Activated gamma-delta T cell treated with anti-CD3 and anti-CD28 coated beads, Interleukin-2, amount 50 U/mL, for 16 hours (primary cell): ENCODE measurements around the gene NOS3.
A peak's percentile ranks its signal among the peaks of the same experiment; 100 is the strongest.

Source experiments
- DNase-seq: peaks from one replicate; pipeline ENCODE4 v3.0.0-alpha.2; 2020; ENCODE audit warnings: low read depth

The NOS3 gene

DNA sequence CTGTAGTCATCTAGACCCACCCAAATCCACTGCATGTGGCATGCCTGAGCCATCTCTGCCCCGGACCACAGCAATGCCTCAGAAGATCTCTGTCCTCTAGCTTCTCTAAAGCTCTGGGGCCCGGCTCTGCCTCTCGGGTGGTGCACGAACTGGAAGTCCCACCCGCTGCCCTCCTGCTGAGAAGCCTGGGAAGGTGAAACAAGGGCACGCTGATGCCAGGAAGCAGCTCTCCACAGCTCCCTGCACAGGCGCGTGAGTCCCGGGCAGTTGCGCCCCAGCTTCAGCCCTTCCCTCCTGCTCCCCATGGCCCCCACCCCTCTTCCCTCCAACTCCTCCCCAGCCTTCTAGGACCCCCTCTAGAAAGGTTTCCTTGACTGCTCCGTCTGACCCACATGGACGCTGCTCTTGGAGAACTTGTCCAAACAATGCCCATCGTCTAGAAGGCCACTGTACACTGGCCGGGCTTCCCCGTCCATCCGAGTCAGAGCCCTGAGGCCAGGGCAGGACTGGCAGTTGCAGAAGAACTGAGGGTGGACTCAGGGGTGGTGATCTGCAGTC lies 25.5 kb upstream of the NOS3 start:
- DNase-seq: no peak

DNA sequence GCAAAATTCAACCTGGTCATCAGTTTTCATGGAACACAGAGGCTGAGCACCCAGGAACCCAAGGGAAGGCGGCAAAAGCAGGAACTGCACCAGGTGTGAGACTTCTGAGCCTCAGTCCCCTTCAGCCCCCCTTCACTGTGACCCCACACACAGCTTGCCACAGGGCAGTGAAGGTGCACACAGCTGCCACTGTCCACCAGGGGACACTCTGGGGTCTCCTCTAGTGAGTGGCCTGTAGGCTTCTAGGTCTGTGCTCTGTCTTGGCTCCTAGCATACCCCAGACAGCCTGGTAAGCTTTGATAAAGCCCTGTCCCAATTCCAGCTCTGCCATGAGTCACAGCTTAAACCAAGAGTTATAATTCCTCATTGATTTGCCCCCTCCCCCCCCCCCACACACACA lies 24.8 kb upstream of the NOS3 start:
- no peak for DNase-seq

DNA sequence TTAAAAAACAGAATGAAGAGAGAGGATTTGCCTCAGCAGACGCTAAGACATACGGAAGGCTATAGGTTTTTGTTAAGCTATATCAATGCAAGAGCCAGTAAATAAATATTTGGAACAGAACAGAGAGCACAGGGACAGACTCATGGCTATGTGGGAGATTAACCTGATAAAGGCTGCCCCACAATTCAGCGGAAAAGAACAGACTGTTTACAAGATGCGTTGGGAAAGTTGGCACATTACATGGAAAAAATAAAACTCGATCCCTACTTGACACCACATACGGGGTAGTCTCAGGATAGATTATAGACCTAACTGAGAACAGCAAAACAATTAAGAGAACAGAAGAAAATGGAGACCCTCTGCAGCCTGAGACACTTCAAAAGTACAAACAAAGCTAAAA lies 23.5 kb upstream of the NOS3 start:
- DNase-seq: no peak

DNA sequence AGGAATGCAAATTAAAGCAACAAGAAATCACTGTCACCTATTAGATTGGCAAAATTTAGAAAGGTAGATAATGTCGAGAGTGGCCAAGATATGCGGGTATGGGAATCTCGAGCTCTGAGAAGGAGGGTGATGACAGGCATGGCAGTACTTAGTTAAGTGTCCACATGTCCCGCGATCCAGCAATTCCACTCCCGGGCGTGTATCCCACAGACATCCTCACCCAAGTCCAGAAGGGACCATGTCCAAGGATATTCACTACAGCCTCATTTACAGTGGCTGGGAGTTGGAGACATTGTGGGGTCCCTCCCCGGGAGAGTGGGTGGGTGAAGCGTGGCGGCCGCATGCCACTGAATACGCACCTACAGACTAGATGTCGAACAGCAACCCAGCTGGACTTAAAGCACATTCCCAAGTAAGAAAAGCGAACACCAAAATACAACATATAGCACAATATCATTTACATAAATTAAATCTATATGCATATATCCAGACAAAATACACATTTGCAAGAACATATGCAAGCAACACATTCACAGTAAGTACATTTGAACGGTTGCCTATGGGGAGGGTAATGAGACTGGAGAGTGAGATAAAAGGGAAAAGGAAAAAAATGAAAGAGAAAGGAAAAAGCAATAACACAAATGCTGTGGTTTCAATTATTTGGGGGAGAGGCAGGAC lies 22.6 kb upstream of the NOS3 start:
- DNase-seq: no peak

DNA sequence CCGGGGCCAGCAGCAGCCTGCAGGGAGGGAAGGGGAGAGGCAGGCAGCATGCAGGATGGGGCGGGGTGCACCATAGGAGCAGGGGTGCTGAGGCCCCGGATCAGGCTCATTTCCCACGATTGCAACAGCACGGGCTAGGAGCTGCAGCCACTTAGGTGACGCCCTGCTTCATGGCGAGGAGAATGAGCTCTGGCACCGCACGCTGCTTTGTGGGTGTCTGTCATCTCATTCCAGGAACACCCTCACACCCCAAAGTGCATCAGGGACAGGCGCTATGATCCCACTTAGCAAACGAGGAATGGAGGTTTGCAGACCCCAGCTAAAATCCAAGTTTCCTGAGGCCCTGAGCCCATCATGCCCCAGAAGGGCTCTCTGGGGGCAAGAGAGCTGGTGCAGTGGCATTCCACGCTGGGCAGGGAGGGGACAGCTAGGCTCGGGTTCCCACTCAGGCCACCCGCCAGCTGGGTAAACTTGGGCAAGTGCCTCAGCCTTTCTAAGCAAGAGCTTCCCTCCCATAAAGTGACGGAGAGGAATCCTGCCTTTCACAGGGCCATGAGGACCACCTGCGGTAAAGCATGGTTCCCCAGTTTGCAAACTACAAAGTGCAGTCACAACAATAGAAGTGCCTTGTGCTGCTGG lies 22.0 kb upstream of the NOS3 start:
- no peak for DNase-seq

DNA sequence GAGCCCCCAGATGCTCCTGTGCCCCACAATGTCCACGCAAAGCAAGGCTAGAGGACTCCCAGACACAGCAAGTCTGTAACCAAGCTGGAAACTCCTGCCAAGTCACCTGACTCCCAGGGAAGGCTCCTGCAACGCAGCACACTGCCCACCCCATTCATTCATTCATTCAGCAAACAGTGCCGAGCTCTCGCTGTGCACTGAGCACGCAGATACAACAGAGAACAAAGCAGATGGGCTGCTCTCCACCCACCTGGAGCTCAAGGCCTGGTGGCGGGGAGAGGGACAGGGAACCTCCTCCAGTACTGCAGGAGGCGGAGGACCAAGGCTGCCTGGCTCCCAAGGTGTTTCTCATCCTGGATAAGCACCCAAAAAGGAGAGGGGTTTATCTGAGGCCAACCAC lies 21.3 kb upstream of the NOS3 start:
- DNase-seq: no peak

DNA sequence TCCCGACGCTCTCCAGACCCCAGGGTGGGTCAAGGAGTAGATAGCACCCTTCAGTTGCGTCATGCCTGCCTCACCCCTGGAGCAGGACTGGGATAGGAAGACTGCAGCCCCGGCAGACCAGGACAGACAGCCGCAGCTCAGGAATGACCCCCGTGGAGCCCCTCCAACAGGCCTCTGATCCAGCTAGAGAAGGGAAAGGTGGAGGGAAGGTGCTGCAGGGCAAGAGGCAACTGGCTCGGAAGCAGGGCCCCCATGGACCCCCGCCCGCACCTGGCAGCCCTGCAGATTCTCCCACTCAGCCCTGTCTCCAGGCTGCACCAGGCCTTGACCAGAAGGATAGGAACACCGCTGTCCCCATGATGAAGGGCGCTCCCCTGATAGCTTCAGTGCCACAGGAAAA lies 20.4 kb upstream of the NOS3 start:
- DNase-seq: no peak

DNA sequence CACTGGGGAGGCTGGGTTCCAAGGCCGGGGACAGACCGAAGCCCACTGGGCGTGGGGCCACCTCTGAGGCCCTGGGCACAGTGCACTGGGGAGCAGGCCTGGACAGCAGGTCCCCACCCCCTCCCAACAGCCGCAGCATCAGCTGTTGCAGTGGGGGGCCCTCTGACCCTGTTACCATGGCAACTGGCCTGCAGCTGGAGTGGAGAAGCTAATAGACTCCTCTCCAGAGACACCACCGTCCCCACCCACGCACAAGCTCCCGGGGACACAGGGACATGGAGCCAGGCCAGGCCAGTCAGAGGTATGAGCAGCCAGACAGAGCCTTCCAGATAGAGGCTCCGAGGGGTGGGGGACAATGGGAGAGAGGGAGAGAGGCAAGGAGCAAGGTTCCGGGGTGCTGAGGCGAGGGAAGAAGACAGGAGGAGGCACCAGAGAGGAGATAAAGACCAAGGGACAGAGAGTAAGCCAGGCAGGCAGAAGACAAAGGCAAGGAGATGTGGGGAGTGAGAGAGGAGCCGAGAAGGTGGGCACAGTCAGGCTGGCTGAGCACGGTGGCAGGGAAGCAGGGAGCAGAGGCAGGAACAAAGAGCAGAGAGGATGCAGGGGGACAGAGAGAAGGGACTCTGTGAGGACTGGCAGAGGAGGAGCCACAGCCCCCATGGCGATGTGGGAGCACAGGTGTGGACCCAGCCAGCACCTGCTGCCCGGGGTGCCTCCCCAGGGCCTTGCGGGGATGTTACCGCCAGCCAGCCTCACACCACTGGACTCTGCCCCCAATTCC lies 19.4 kb upstream of the NOS3 start:
- no peak for DNase-seq

DNA sequence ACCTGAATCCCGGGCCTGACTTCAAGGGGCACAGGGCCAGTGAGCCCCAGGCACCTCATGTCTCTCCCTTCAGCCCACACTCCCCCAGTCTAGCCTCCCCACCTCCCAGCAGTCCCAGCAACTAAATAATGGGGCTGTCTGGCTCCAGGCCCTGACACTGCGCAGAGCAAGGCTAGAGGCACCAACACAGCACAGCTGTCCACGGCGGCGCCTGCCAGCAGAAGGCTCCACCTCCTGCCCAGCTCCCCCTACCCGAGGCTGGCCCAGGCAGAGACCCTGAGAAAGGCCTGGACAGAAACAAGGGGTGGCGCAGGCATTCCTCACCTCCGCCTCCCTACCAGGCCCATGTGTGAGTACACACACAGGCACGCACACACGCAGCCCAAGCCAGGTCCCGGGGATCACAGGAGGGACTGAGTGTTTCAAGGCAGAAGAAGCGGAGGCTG lies 18.8 kb upstream of the NOS3 start:
- no peak for DNase-seq

DNA sequence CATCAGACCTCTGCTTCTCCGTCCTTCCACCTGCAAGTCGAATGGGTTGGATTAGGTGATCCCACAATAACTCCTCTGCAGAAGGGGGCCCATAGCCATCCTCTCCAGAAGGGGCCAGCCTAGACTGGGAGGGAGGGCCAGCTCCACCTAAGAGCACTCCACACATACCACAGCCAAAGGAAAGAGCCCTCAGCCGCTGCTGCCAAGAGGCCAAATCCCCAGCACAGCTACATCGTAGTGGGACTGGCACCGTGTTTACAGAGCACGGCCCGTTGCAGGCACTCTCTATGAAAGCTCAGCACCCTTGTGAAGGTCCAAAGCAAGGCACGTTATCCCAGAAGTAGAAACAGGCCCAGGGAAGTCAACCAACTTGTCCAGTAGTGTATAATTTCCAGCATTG lies 18.1 kb upstream of the NOS3 start:
- no peak for DNase-seq

DNA sequence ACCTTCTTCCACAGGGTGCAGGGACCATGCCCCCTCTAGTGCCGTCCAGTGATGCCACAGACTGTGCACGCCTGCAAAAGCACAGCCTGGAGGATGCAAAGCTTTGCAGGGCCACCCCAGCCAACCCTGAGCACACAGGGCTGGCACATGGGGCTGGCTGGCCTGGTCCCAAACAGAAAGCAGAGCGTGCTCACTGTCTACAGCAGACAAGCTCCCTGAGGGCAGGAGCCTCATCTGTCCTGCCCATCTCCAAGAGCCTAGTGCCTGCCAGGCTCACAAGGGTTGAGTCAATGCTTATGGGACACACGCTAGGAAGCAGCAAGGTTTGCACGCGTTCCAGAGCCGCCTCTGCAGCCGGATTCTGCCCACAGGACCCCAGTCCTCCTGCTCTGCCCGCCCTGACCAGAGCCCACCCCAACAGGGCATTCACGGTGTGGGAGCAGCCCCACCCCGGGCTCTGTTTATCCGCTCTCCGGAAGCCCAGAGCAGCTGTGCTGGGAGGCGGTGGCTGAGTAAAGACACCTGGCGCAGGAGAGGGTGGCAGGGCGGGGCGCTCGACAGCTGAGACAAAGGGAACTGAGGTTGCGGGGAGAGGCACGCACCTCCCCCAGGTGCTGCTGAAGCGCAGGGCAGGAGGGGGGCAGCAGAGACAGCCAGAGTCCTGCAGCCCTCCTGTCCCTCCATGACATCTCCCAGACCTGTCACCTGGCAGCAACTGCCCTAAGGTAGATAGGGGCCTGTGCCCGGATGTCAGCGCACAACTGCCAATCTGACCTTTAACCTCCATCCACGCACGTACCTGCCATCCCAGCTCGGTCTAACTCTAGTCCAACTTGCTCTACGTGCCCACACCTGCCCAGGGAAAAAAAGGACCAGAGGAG lies 17.0 kb upstream of the NOS3 start:
- DNase-seq: no peak

DNA sequence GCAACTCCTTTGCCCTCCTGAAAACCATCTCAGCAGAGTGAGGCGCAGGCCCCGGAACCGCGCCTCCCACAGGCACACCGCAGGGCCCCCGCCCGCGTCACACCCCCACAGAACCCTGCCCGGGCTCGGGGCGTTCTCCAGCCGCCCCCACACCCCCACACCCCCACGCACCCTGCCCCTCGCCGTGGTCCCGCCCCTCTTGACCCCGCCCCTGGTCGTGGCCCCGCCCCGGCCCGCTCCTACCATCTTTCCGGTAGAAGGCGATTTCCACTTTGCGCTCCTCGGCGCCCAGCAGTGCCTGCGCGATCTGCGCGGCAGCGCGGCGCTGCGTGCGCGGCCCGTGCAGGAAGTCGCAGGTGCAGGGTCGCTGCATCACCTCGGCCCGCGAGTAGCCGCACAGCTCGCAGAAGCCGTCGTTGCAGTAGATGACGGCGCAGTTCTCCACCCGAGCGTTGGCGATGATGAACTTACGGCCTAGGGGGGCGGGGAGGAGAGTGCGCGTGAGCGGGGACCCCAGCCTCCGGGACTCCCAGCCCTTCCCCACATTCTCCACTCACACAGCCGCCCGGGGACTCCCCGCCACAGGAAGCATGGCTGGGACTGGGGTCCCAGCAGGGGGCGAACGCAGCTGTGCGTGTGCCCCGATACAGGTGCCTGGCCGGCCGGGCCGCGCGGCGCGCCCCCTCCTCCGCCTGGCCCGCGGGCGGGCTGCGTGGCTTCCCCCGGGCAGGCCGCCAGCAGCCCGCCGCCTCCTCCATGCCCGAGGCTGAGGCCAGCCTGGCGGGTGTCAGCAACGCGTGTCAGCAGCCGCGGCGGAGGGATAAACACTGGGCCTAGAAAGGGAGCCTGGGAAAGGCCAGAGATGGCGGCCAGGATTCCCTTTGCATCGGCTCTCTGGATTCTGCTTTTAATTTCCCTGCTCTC lies 16.1 kb upstream of the NOS3 start:
- DNase-seq: peak; percentile 66

DNA sequence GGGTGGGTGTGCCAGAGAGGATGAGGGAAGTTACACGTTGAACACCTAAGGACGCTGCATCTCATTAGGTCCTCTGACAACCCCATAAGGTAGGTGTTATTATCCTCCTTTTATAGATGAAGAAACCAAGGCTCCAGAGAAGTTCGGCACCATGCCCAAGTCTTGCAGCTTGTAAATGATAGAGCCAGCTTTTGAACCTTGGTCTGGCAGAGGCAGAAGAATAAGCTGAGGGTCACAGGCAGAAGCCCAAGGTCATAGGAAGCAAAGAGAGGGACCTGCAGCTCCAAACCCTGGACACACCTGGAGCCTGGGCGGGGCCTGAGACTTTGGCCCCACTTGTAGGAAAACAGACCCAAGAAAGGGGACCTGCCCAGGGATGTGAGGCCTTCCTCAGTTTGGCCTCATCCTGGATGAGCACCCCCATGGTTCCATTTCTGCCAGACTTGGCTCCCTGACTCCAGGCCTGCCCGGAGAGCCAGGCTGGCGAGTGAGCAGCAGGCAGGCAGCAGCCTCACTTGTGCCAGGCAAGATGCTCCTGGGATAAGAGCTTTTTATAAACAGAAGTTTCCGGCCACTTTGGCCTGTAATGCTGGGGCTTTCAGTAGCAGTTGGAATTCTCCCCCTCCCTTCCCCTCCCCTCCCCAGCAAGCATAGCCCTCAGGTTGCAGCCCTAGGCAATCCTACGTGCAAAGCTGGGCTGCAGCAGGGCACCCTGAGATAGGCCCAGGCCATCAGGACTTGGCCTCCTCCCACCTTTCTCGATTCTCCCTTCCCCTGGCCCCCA lies 15.1 kb upstream of the NOS3 start:
- DNase-seq: no peak

DNA sequence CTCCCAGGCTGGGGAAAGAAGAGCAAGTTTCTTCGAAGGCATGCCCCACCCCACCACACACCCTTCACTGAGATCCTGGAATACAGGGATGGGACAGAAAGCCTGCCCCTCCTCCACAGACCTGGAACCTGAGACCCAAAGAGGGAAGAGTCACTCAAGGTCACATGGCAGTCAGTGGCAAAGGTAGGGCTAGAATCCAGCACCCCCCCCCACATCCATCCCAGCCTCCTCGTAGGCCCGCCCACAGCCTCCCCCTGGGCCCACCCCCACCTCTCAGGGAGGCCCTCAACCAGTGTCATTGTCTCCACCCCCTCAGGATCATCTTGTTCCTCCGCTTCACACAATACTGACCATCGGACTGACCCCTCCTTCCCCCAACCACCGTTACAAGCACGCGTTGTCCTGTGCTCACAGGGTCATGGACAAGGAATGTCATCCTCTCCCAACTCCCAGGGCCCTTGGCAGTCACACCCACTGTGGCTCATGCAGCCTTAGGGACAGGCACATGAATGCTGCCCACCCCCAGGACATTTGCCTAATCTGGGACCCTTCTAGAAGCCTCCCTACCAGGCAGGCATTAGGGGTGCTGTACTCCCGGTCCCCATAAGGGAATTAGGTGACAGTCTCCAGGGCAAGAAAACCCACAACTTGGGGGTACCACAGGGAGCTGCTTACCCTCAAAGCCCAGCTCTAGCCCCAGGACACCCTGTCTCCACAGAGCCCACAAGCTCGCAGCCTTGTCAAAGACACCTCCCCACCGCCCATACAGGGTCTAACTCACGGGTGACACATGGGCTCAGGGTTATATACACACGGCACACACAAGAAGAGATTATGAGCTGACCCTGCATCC lies 14.1 kb upstream of the NOS3 start:
- DNase-seq: no peak

DNA sequence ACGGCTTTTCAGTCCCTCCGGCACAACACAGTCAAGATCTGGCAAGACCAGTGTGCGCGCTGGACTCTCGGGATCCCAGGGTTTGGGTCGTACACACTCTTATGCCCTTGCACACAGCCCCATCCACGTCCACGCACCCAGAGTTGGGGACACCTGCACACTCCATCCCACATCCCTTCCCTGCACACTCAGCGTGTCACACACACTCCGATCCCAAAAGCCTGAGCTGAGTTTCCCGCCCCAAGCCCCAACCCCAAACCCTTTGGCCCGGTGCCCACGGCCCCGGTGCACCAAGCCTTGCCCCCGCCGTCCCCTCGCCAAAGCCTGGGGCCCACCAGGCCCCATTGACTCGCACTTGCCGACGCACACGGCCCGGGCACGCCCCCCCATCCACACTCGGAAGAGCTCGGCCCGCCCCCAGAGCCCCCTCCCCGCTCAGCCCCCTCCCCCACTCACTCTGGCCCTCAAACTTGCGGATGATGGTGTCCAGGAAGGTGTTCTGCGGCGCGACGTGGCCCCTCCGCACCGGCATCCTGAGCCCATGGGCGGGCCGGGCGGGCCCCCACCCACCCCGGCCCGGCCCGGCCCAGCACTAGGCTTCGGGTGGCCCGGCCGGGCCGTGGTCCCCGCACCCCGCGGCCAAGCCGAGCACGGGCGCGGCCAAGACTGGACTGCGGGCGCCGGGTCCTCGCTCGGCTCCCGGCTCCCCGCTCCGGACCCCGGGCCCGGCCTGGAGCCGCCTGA lies 13.3 kb upstream of the NOS3 start:
- no peak for DNase-seq

DNA sequence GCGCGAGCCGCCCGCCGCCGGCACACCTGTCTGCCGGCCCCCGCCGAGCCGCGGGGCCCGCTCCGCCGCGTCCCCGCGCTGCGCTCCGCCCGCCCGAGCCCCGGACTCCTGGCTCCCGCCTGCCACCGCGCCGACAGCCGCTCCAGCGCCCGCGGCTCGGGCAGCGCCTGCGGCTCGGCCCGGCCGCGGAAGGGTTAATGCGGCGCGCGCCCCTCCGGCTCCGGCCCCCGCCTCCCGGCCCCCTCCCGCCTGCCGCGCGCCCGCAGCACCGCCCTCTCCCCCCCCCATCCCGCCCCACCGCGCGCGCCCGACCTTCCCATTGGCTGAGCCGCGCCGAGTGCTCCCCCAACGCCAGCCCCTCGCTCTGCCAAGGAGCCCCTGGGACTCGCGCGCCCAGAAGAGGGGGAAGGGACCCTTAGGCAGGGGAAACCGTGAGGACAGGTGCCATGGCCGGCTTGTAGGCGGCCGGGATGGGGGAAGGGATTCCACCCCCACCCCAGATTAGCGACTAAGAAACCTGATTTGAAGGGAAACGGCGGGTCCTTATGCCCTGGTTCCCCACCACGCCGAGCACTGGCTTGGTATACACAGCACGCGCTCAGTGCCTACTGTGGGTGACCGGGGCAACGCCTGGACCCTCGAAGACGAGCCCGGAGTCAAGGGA lies 12.6 kb upstream of the NOS3 start, which contains the start of gene KCNH2:
Gene KCNH2 (minus strand): TSS at position 196 of the 664 bp plus-strand sequence. CDS start 408 bp downstream, outside the sequence.
- DNase-seq: no peak

DNA sequence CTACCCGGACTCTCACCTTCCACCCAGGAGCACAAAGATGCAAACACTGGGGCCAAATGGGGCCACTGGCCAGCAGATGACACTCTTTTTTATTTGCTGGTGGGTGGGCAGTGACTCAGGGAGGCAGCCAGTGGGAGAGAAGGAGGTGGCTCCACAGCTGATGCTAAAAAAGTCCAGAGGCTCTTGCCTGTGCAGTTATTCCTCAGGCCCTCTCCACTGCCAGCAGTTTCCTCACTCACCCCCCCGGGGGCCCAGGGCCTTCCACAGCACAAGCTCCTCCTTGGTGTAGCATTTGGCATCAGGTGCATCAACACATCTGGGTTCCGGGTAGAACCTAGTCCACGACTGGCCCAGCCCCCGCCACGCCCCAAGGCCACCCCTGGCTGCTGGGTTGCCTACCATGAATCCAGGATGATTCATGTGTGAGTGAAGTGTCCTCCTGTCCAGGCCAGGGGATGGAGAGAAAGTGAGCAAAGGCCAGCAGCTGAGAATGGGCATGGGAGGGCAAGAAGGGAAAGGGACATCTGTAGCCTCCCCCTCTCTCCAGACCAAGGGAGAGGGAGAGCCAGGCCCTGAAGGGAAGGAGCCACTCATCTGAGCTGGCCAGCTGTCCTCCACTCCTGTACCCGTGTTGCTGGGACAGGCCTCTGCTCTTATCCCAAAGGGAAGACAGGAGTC lies 11.0 kb upstream of the NOS3 start:
- no peak for DNase-seq
